CD4-positive, alpha-beta T cell treated with Interleukin-17A for 1 hour (primary cell): ENCODE results near the gene ZSWIM6.

ENCODE experiments used
- DNase-seq: peaks from one replicate; pipeline ENCODE4 v3.0.0-alpha.2; 2020

Gene ZSWIM6

GRCh38 chr5:61496446-61496845 is 164.4 kb downstream of the ZSWIM6 start:
- DNase-seq: no peak

GRCh38 chr5:61496860-61497259 is 164.8 kb downstream of the ZSWIM6 start:
- DNase-seq: no peak

GRCh38 chr5:61498121-61498520 is 166.1 kb downstream of the ZSWIM6 start:
- DNase-seq: no peak

GRCh38 chr5:61501971-61502370 is 169.9 kb downstream of the ZSWIM6 start:
- DNase-seq: no peak

GRCh38 chr5:61504143-61504770 is 172.2 kb downstream of the ZSWIM6 start:
- DNase-seq: no peak

- no peak for DNase-seq
These were observed 173.2 kb downstream of the ZSWIM6 start for GRCh38 chr5:61505281-61505680.

GRCh38 chr5:61507232-61507631 is 175.2 kb downstream of the ZSWIM6 start:
- no peak for DNase-seq

GRCh38 chr5:61516946-61517345 is 184.9 kb downstream of the ZSWIM6 start:
- no peak for DNase-seq

- DNase-seq: no peak
These were observed 187.7 kb downstream of the ZSWIM6 start for GRCh38 chr5:61519728-61520277.

- no peak for DNase-seq
These were observed 191.0 kb downstream of the ZSWIM6 start for GRCh38 chr5:61523073-61523472.

- DNase-seq: no peak
These were observed 191.9 kb downstream of the ZSWIM6 start for GRCh38 chr5:61523997-61524396.

GRCh38 chr5:61525512-61526206 is 193.6 kb downstream of the ZSWIM6 start:
- DNase-seq: no peak

- DNase-seq: no peak
These were observed 194.1 kb downstream of the ZSWIM6 start for GRCh38 chr5:61526207-61526519.

GRCh38 chr5:61532983-61533382 is 200.9 kb downstream of the ZSWIM6 start:
- no peak for DNase-seq

- peak; percentile 17 for DNase-seq
These were observed 202.6 kb downstream of the ZSWIM6 start for GRCh38 chr5:61534481-61535267.

- no peak for DNase-seq
These were observed 203.8 kb downstream of the ZSWIM6 start for GRCh38 chr5:61535828-61536227.

GRCh38 chr5:61536922-61537321 is 204.9 kb downstream of the ZSWIM6 start:
- no peak for DNase-seq

GRCh38 chr5:61538722-61539501 is 206.9 kb downstream of the ZSWIM6 start:
- no peak for DNase-seq

- no peak for DNase-seq
These were observed 217.5 kb downstream of the ZSWIM6 start for GRCh38 chr5:61549530-61549929.

- DNase-seq: no peak
These were observed 219.7 kb downstream of the ZSWIM6 start for GRCh38 chr5:61551637-61552313.

- DNase-seq: no peak
These were observed 227.1 kb downstream of the ZSWIM6 start for GRCh38 chr5:61559146-61559545.

GRCh38 chr5:61559722-61560121 is 227.7 kb downstream of the ZSWIM6 start:
- no peak for DNase-seq
